ENCODE measurements around the gene PANK2. TPM values are rescaled to one million over a fixed set of nuclear protein-coding genes. Genes with fewer than 3 reads are reported as not detected.
A peak's percentile ranks its signal among the peaks of the same experiment; 100 is the strongest.

PANK2 gene
- total and polyA plus RNA-seq, 10 donors, result 23.0 to 74.4 (median 64.3) TPM

- no peak overlapping the region for H3K4me3 ChIP-seq
- H3K27ac ChIP-seq, result peak overlapping the region in 4 of 8 donors; percentile 80 to 86 (median 86)
- intact Hi-C loops (cut with DNase I; ENCODE audit: low total_unique reads), result no loop called here
- peaks cover 0 to 77% (median 50%) of the 10 kb centered on the region in 6 donors for H3K36me3 ChIP-seq
- H3K9me3 ChIP-seq, result no peaks in the 10 kb centered on the region
- peaks cover 10 to 89% (median 55%) of the 10 kb centered on the region in 6 donors for H3K4me1 ChIP-seq
- no peak for TF ChIP-seq POLR2A (IDR thresholded peaks at IDR 0.05)
- TF ChIP-seq POLR2AphosphoS5 (IDR thresholded peaks at IDR 0.05), result peak; percentile 65 to 84 (median 80)
- TF ChIP-seq CTCF (IDR thresholded peaks at IDR 0.05 in 8 of 11, conservative IDR thresholded peaks at IDR 0.05 in 3 of 11), result peak in 1 of 11 experiments; percentile 20
- no peaks in the 10 kb centered on the region for H3K27me3 ChIP-seq (replicated peaks in 1 of 7)
- WGBS, 5 donors, result 58 to 72% (median 65%) methylated on average over 9 to 13 of the region's 13 CpGs
- peak; percentile 88 for DNase-seq
Measured at GRCh38 chr20:3924304-3925112, 35.3 kb downstream of the PANK2 start.

- Histone ChIP-seq H3K4me1 (peaks cover 10 to 96% (median 60%) of the 10 kb centered on the region in 6 donors), H3K4me3 (no peak overlapping the region), H3K9me3 (no peaks in the 10 kb centered on the region), H3K27me3 (replicated peaks in 1 of 7) (no peaks in the 10 kb centered on the region), H3K27ac (peak overlapping the region in 6 of 8 donors; percentile 9 to 86 (median 82)), H3K36me3 (peaks cover 0 to 70% (median 46%) of the 10 kb centered on the region in 6 donors)
- no peak for DNase-seq
- no peak for TF ChIP-seq CTCF (IDR thresholded peaks at IDR 0.05 in 8 of 11, conservative IDR thresholded peaks at IDR 0.05 in 3 of 11)
- TF ChIP-seq POLR2A (IDR thresholded peaks at IDR 0.05), result no peak
- no peak for TF ChIP-seq POLR2AphosphoS5 (IDR thresholded peaks at IDR 0.05)
- 90 to 94% (median 92%) methylated on average over 10 to 11 of the region's 11 CpGs for WGBS, 5 donors
- intact Hi-C loops (cut with DNase I; ENCODE audit: low total_unique reads), result no loop called here
Measured at GRCh38 chr20:3925113-3925695, 36.0 kb downstream of the PANK2 start.

- Histone ChIP-seq H3K9me3 (no peaks in the 10 kb centered on the region), H3K4me3 (no peak overlapping the region), H3K4me1 (peaks cover 10 to 99% (median 62%) of the 10 kb centered on the region in 6 donors), H3K27me3 (replicated peaks in 1 of 7) (no peaks in the 10 kb centered on the region), H3K36me3 (peaks cover 0 to 62% (median 39%) of the 10 kb centered on the region in 6 donors), H3K27ac (peak overlapping the region in 7 of 8 donors; percentile 41 to 86 (median 80))
- DNase-seq, result no peak
- TF ChIP-seq CTCF (IDR thresholded peaks at IDR 0.05 in 8 of 11, conservative IDR thresholded peaks at IDR 0.05 in 3 of 11) (no peak), POLR2A (IDR thresholded peaks at IDR 0.05) (no peak), POLR2AphosphoS5 (IDR thresholded peaks at IDR 0.05) (peak in 1 of 3 donors; percentile 53)
- intact Hi-C loops (cut with DNase I; ENCODE audit: low total_unique reads), result no loop called here
- WGBS, 5 donors, result 57 to 70% (median 65%) methylated on average over 9 of the region's 9 CpGs
Measured at GRCh38 chr20:3925899-3926638, 36.9 kb downstream of the PANK2 start.

Data from spleen (tissue), 11 donors.